IPS DF 6.9 (cell line): ENCODE results near the gene TPGS1.

Experiments used
- DNase-seq: peaks from one replicate; pipeline ENCODE4 v3.0.0-alpha.2; 2013; ENCODE audit warnings: low read depth, low spot score
- H3K27ac ChIP-seq: one replicate; pipeline ENCODE4 v1.5.1; 2013; ENCODE audit warnings: low read length, control low read depth
- H3K27me3 ChIP-seq: 2 replicates; pipeline ENCODE4 v1.6.1; 2013; ENCODE audit warnings: mild to moderate bottlenecking, low read length; ENCODE audit not compliant: control insufficient read depth, insufficient read depth
- H3K36me3 ChIP-seq: 2 replicates; pipeline ENCODE4 v1.6.1; 2013; ENCODE audit warnings: low read length; ENCODE audit not compliant: control insufficient read depth, insufficient read depth
- H3K4me1 ChIP-seq: 2 replicates; pipeline ENCODE4 v1.6.1; 2013; ENCODE audit warnings: low read length; ENCODE audit not compliant: control insufficient read depth, insufficient read depth
- H3K4me3 ChIP-seq: 2 replicates; pipeline ENCODE4 v1.5.1; 2013; ENCODE audit warnings: mild to moderate bottlenecking, low read length
- H3K9me3 ChIP-seq: 2 replicates; pipeline ENCODE4 v1.6.1; 2013; ENCODE audit warnings: low read length, inconsistent platforms; ENCODE audit not compliant: control insufficient read depth, insufficient read depth
- WGBS: extraction: QIAGEN DNeasy Blood & Tissue Kit; methylation state at CpG from one replicate; pipeline ENCODE4 v1.1.7; 2013; ENCODE audit warnings: mixed read lengths, missing lambda C conversion rate; ENCODE audit not compliant: insufficient read length, insufficient coverage; 5-methylcytosine and 5-hydroxymethylcytosine counted together

TPGS1 gene

GRCh38 chr19:566403-566802 lies 59.1 kb downstream of the TPGS1 start:
- Histone ChIP-seq H3K4me1 (no peaks in the 10 kb centered on the region), H3K36me3 (no peaks in the 10 kb centered on the region; the same call in 1 of the 2 replicates), H3K4me3 (no peak overlapping the region), H3K9me3 (0 out of 2 replicates have a peak, but pooled peaks cover 2% of the 10 kb centered on the region), H3K27me3 (no peaks in the 10 kb centered on the region), H3K27ac (no peak overlapping the region)
- DNase-seq: no peak
- WGBS: no CpG with 5 or more reads among the region's 19 CpGs

- Histone ChIP-seq H3K27me3 (no peaks in the 10 kb centered on the region), H3K9me3 (0 out of 2 replicates have a peak, but pooled peaks cover 2% of the 10 kb centered on the region), H3K27ac (no peak overlapping the region), H3K36me3 (no peaks in the 10 kb centered on the region; the same call in 1 of the 2 replicates), H3K4me1 (no peaks in the 10 kb centered on the region), H3K4me3 (no peak overlapping the region)
- no CpG with 5 or more reads among the region's 16 CpGs for WGBS
- DNase-seq: no peak
Observed at GRCh38 chr19:566844-567243, 59.5 kb downstream of the TPGS1 start.

GRCh38 chr19:567296-567900 lies 60.1 kb downstream of the TPGS1 start:
- Histone ChIP-seq H3K4me3 (no peak overlapping the region), H3K27me3 (no peaks in the 10 kb centered on the region), H3K36me3 (no peaks in the 10 kb centered on the region; the same call in 1 of the 2 replicates), H3K9me3 (0 out of 2 replicates have a peak, but pooled peaks cover 2% of the 10 kb centered on the region), H3K27ac (no peak overlapping the region), H3K4me1 (no peaks in the 10 kb centered on the region)
- no CpG with 5 or more reads among the region's 22 CpGs for WGBS
- no peak for DNase-seq
